ENCODE data around the gene C5.
"Not testable (repeated sequence)": the region's sequence is repeated elsewhere in the genome, so short reads cannot be mapped to it uniquely, and the experiment has no call there.

The C5 gene

GRCh38 chr9:120974181-120974580 is 75.9 kb downstream of the C5 start:
- TF ChIP-seq, protein P1, sequence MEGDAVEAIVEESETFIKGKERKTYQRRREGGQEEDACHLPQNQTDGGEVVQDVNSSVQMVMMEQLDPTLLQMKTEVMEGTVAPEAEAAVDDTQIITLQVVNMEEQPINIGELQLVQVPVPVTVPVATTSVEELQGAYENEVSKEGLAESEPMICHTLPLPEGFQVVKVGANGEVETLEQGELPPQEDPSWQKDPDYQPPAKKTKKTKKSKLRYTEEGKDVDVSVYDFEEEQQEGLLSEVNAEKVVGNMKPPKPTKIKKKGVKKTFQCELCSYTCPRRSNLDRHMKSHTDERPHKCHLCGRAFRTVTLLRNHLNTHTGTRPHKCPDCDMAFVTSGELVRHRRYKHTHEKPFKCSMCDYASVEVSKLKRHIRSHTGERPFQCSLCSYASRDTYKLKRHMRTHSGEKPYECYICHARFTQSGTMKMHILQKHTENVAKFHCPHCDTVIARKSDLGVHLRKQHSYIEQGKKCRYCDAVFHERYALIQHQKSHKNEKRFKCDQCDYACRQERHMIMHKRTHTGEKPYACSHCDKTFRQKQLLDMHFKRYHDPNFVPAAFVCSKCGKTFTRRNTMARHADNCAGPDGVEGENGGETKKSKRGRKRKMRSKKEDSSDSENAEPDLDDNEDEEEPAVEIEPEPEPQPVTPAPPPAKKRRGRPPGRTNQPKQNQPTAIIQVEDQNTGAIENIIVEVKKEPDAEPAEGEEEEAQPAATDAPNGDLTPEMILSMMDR (IDR thresholded peaks at IDR 0.05) = no peak
- Histone ChIP-seq H3K27ac (no peak overlapping the region), H3K9me3 (ENCODE audit: control insufficient read depth, low read length) (no peaks in the 10 kb centered on the region), H2AFZ (no peak overlapping the region), H3K79me2 (no peaks in the 10 kb centered on the region), H3K4me1 (no peaks in the 10 kb centered on the region), H3K4me2 (ENCODE audit: low read length) (no peak overlapping the region), H3K9ac (no peak overlapping the region), H3K36me3 (ENCODE audit: control insufficient read depth, insufficient read depth, low read length) (no peaks in the 10 kb centered on the region), H3K27me3 (ENCODE audit: control insufficient read depth, insufficient read depth, low read length) (no peaks in the 10 kb centered on the region), H3K4me3 (ENCODE audit: low read depth, low read length) (no peak overlapping the region)

DNA sequence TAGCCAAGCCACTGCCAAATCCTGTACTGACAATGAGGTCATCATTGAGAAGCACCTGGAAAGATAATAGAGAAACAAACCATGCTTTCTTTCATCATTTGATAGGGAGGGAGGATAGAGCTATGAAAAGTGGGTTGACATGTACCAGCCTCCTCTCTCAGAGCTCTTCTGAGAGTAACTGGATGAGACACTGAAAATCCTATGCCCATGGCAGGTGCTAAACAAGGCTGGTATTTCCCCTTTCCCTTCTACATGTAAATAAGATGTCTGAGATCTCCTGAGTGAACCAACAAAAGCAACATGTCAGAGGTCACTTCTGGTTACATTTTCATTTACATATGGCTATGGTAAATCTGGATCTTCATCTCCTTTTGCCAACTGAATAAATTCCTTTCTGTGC is 78.1 kb downstream of the C5 start:
- no peak overlapping the region for H3K4me3 ChIP-seq (ENCODE audit: low read depth, low read length)
- TF ChIP-seq, protein P1 (IDR thresholded peaks at IDR 0.05) = no peak
- no peaks in the 10 kb centered on the region for H3K4me1 ChIP-seq
- H3K9ac ChIP-seq = no peak overlapping the region
- H3K9me3 ChIP-seq (ENCODE audit: control insufficient read depth, low read length) = no peaks in the 10 kb centered on the region
- H3K27ac ChIP-seq = no peak overlapping the region
- no peaks in the 10 kb centered on the region for H3K27me3 ChIP-seq (ENCODE audit: control insufficient read depth, insufficient read depth, low read length)
- no peaks in the 10 kb centered on the region for H3K36me3 ChIP-seq (ENCODE audit: control insufficient read depth, insufficient read depth, low read length)
- H3K4me2 ChIP-seq (ENCODE audit: low read length) = no peak overlapping the region
- H2AFZ ChIP-seq = no peak overlapping the region
- H3K79me2 ChIP-seq = no peaks in the 10 kb centered on the region

DNA sequence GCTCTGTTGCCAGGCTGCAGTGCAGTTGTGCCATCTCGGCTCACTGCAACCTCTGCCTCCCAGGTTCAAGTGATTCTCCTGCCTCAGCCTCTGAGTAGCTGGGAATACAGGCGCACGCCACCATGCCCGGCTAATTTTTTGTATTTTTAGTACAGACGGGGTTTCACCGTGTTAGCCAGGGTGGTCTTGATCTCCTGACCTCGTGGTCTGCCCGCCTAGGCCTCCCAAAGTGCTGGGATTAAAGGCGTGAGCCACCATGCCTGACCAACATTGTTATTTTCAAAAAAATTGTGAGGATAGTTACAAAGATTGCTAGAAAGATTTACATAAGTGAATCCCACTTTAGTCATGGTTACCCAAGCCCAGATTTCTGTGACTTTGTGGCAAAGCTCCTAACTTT is 78.6 kb downstream of the C5 start:
- not testable (repeated sequence) for H3K79me2 ChIP-seq; H3K36me3 ChIP-seq (ENCODE audit: control insufficient read depth, insufficient read depth, low read length); H3K9me3 ChIP-seq (ENCODE audit: control insufficient read depth, low read length); H3K4me1 ChIP-seq; H3K27me3 ChIP-seq (ENCODE audit: control insufficient read depth, insufficient read depth, low read length); H3K27ac ChIP-seq; H2AFZ ChIP-seq; H3K4me2 ChIP-seq (ENCODE audit: low read length); H3K9ac ChIP-seq; H3K4me3 ChIP-seq (ENCODE audit: low read depth, low read length)

DNA sequence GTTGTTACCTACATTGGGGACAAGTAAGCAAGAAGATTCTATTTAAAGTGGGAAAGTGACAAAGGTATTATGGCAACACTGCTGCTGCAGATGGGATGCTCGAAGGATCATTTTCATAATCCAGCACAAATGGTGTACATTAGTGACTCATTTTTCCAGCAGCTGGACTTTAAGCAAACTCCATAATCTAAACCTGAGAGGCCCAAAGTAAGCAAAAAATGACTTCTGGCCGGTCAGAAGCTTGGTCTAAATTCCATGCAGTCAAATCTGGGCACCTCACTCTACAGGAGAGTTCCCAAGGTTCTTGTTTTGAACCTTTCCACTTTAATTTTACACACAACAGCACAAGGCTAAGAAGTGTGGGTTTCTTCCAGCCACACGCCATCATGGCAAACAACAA is 79.8 kb downstream of the C5 start:
- H2AFZ ChIP-seq = no peak overlapping the region
- TF ChIP-seq, protein P1 (IDR thresholded peaks at IDR 0.05) = no peak
- H3K4me1 ChIP-seq = no peaks in the 10 kb centered on the region
- H3K4me3 ChIP-seq (ENCODE audit: low read depth, low read length) = no peak overlapping the region
- H3K4me2 ChIP-seq (ENCODE audit: low read length) = no peak overlapping the region
- H3K36me3 ChIP-seq (ENCODE audit: control insufficient read depth, insufficient read depth, low read length) = no peaks in the 10 kb centered on the region
- H3K9me3 ChIP-seq (ENCODE audit: control insufficient read depth, low read length) = no peaks in the 10 kb centered on the region
- H3K9ac ChIP-seq = no peak overlapping the region
- no peaks in the 10 kb centered on the region for H3K79me2 ChIP-seq
- no peak overlapping the region for H3K27ac ChIP-seq
- H3K27me3 ChIP-seq (ENCODE audit: control insufficient read depth, insufficient read depth, low read length) = no peaks in the 10 kb centered on the region

DNA sequence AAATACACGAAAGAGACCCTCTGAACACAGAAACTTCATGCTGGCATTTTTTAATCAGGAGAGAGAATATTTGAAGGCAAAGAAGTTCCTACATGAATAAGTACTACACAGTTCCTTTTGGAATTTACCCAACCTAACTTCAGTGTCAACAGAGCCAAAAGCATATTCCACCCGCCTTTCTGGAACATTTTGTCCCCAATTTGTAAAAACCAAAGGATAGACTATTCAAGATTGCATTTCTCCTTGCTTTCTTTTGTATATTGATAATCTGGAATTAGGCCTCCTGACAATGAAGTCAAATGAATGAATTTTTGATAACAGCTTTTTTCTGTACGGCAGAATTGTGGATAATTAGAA is 84.1 kb downstream of the C5 start:
- H3K4me2 ChIP-seq (ENCODE audit: low read length) = no peak overlapping the region
- H3K79me2 ChIP-seq = no peaks in the 10 kb centered on the region
- no peaks in the 10 kb centered on the region for H3K27me3 ChIP-seq (ENCODE audit: control insufficient read depth, insufficient read depth, low read length)
- H3K4me3 ChIP-seq (ENCODE audit: low read depth, low read length) = no peak overlapping the region
- no peaks in the 10 kb centered on the region for H3K4me1 ChIP-seq
- no peaks in the 10 kb centered on the region for H3K9me3 ChIP-seq (ENCODE audit: control insufficient read depth, low read length)
- H2AFZ ChIP-seq = no peak overlapping the region
- TF ChIP-seq, protein P1 (IDR thresholded peaks at IDR 0.05) = no peak
- H3K27ac ChIP-seq = no peak overlapping the region
- no peak overlapping the region for H3K9ac ChIP-seq
- H3K36me3 ChIP-seq (ENCODE audit: control insufficient read depth, insufficient read depth, low read length) = no peaks in the 10 kb centered on the region
